Measurements from ENCODE around the gene SCN5A.

Gene SCN5A

DNA sequence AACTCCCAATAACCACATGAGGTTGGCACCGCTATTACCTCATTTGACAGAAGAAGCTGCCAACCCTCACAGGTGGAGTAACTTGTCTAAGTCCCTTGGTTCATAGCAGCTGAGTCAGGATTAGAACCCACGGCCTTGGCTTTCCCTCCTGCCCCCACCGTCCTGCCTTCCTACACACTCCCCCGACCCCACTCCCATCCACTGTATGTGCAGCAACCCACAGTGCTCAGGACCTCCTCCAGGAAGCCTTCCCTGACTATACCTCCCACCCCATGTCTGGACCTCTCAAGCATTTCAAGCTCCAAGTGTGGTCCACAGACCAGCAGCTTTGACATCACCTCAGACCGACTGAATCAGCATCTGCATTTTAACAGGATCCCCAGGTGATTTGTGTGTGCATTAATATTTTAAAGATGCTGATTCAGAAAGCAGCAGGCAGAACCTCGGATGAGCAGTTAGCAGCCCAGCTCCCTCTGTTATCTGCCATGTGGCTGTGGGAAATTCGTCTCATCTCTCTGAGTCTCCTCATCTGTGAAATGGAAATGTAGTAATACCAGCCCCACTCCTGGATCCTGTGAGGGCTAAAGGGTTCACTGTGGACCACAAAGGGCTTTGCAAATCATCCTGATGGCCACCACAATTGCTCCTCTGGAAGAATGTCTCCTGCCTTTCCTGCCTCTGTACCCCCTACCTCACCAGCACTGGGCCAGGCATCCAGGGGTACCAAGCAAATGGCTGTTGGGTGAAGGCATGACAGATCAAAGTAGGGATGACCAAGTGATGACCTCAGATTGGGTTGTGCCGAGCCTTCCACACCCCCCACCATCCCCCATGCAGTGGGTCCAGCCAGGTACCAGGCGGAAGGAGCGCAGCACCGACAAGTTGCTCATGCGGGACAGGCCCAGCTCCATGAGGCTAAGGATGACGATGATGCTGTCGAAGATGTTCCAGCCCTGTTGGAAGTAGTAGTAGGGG, 62.7 kb downstream of the SCN5A start:
- TF ChIP-seq MAX (IDR thresholded peaks at IDR 0.05; ENCODE audit: low read depth, low read length) = no peak
- TF ChIP-seq POLR2A (IDR thresholded peaks at IDR 0.05; ENCODE audit: extremely low read depth, insufficient read length) = no peak
- TF ChIP-seq MYC (IDR thresholded peaks at IDR 0.05; ENCODE audit: low read depth, low read length) = no peak
- TF ChIP-seq, protein P1, sequence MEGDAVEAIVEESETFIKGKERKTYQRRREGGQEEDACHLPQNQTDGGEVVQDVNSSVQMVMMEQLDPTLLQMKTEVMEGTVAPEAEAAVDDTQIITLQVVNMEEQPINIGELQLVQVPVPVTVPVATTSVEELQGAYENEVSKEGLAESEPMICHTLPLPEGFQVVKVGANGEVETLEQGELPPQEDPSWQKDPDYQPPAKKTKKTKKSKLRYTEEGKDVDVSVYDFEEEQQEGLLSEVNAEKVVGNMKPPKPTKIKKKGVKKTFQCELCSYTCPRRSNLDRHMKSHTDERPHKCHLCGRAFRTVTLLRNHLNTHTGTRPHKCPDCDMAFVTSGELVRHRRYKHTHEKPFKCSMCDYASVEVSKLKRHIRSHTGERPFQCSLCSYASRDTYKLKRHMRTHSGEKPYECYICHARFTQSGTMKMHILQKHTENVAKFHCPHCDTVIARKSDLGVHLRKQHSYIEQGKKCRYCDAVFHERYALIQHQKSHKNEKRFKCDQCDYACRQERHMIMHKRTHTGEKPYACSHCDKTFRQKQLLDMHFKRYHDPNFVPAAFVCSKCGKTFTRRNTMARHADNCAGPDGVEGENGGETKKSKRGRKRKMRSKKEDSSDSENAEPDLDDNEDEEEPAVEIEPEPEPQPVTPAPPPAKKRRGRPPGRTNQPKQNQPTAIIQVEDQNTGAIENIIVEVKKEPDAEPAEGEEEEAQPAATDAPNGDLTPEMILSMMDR (IDR thresholded peaks at IDR 0.05; ENCODE audit: low read depth, low read length) = no peak
- DNase-seq (ENCODE audit: low read depth) = no peak
- H3K4me3 ChIP-seq (ENCODE audit: low read depth, low read length) = no peak overlapping the region

DNA sequence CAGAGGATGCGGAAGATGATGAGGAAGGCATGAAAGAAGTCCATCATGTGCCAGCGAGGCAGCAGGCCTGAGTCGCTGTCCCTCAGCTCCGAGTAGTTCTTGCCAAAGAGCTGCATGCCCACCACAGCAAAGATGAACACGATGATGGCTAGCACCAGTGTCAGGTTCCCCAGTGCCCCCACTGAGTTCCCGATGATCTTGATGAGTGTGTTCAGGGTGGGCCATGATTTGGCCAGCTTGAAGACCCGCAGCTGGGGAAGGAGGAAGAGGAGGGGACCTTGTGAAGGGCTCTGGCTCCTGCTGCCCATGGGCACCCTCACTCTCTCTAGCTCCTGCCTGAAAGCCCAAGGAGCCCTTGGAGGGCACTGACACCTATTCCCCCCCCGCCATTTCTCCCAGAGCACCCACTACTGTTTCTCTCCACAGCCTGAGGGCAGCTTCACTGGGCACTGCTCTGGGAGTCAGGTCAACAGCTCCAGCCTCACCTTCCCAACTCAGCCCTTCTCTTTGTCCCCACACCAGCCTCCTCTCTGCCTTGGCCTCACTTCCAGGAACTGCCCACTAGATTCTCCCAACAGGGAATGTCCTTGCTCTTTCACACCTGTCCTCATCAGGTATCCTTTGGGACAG, 63.6 kb downstream of the SCN5A start:
- no peak for TF ChIP-seq MAX (IDR thresholded peaks at IDR 0.05; ENCODE audit: low read depth, low read length)
- no peak for TF ChIP-seq POLR2A (IDR thresholded peaks at IDR 0.05; ENCODE audit: extremely low read depth, insufficient read length)
- no peak for TF ChIP-seq MYC (IDR thresholded peaks at IDR 0.05; ENCODE audit: low read depth, low read length)
- TF ChIP-seq, protein P1 (IDR thresholded peaks at IDR 0.05; ENCODE audit: low read depth, low read length) = no peak
- H3K4me3 ChIP-seq (ENCODE audit: low read depth, low read length) = no peak overlapping the region
- DNase-seq (ENCODE audit: low read depth) = no peak

DNA sequence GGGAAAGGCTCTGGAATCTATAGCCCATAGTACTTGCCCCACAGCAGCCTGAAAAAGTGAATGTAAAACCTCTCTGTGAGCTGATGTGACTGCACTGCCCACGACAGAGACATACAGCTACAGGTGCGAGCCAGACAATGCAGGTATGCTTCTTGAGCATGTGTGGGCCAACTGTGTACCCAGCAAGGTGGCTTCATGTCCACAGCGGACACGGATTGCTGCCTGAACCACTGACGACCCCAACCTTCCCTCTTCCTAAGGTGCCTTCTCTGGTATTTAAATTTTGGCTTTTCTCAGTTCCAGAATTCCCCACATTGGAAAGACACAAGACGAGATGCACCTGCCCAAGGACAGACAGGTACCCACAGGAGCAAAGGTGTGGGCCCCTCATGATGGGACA, 65.8 kb downstream of the SCN5A start:
- H3K4me3 ChIP-seq (ENCODE audit: low read depth, low read length) = no peak overlapping the region
- no peak for DNase-seq (ENCODE audit: low read depth)
- TF ChIP-seq MYC (IDR thresholded peaks at IDR 0.05; ENCODE audit: low read depth, low read length) (no peak), POLR2A (IDR thresholded peaks at IDR 0.05; ENCODE audit: extremely low read depth, insufficient read length) (no peak), MAX (IDR thresholded peaks at IDR 0.05; ENCODE audit: low read depth, low read length) (no peak)
- TF ChIP-seq, protein P1 (IDR thresholded peaks at IDR 0.05; ENCODE audit: low read depth, low read length) = no peak

DNA sequence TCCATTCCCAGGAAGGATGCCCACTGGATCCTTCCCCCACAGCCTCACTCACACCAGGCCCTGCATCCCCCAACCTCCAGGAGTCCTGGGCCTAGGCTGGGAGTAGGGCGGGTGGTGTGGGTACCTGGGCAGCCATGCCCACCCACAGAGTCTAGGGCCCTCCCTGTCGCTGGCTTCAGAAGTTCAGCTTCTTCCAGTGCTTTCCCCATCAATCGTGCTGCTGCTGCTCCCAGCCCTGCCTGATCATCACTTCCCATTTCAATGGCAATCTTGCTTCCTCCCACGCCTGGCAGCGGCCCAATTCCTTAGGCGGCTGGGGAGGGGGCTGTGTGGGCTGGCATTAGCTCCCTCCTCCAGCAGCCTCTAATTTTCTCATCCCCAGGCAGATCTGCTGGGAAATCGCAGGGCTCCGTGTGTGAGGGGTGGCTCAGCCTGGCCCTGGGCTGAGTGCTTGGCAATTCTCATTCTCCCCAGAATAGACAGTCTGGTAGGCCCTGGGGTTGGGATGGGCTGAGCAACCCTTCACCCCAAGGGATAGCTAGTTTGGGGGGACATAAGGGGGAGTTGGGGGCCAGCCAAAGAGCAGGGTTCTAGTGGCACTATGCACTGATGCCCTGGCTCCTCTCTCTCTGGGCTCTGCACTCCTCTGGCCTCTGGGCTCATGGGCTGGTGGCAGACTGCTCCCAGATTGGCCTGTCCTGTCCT, 66.4 kb downstream of the SCN5A start:
- TF ChIP-seq MAX (IDR thresholded peaks at IDR 0.05; ENCODE audit: low read depth, low read length) = no peak
- TF ChIP-seq, protein P1 (IDR thresholded peaks at IDR 0.05; ENCODE audit: low read depth, low read length) = no peak
- TF ChIP-seq MYC (IDR thresholded peaks at IDR 0.05; ENCODE audit: low read depth, low read length) = no peak
- no peak for TF ChIP-seq POLR2A (IDR thresholded peaks at IDR 0.05; ENCODE audit: extremely low read depth, insufficient read length)
- no peak overlapping the region for H3K4me3 ChIP-seq (ENCODE audit: low read depth, low read length)
- DNase-seq (ENCODE audit: low read depth) = no peak

GRCh38 chr3:38582316-38582715, 67.2 kb downstream of the SCN5A start:
- no peak overlapping the region for H3K4me3 ChIP-seq (ENCODE audit: low read depth, low read length)
- TF ChIP-seq MAX (IDR thresholded peaks at IDR 0.05; ENCODE audit: low read depth, low read length) (no peak), POLR2A (IDR thresholded peaks at IDR 0.05; ENCODE audit: extremely low read depth, insufficient read length) (no peak), MYC (IDR thresholded peaks at IDR 0.05; ENCODE audit: low read depth, low read length) (no peak)
- TF ChIP-seq, protein P1 (IDR thresholded peaks at IDR 0.05; ENCODE audit: low read depth, low read length) = no peak
- no peak for DNase-seq (ENCODE audit: low read depth)
